Measurements from ENCODE around the gene NFILZ. TPM values are rescaled to one million over a fixed set of nuclear protein-coding genes. Genes with fewer than 3 reads are reported as not detected.
"Not testable (repeated sequence)": the region's sequence is repeated elsewhere in the genome, so short reads cannot be mapped to it uniquely, and the experiment has no call there.

The NFILZ gene
- total and polyA plus RNA-seq, 4 donors = not detected

DNA sequence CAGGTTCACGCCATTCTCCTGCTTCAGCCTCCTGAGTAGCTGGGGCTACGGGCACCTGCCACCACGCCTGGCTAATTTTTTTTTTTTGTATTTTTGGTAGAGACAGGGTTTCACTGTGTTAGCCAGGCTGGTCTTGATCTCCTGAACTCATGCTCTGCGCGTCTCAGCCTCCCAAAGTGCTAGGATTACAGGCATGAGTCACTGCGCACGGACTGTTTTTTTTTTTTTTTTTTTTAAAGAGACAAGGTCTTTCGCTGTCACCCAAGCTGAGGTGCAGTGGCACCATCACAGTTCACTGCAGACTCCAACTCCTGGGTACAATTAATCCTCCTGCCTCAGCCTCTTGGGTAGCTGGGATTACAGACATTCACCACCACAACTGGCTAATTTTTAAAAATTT, 11.7 kb upstream of the NFILZ start:
- no peaks in the 10 kb centered on the region for H3K4me1 ChIP-seq (ENCODE audit: control insufficient read depth in 5 of 5, insufficient read depth in 5 of 5, low read length in 5 of 5)
- ATAC-seq (ENCODE audit: insufficient read depth, low FRiP score) = no peak

DNA sequence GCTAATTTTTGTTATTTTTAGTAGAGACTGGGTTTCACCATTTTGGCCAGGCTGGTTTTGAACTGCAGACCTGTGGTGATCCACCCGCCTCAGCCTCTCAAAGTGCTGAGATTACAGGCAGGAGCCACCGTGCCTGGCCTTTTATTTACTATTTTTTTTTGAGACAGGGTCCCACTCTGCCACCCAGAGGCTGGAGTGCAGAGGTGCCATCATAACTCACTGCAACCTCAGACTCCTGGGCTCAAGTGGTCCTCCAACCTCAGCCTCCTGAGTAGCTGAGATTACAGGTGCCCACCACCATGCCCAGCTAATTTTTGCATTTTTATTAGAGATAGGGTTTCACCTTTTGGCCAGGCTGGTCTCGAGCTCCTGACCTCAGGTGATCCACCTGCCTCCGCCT, 7.5 kb upstream of the NFILZ start:
- not testable (repeated sequence) for H3K36me3 ChIP-seq (ENCODE audit: control insufficient read depth in 4 of 4, insufficient read depth in 4 of 4, low read length in 4 of 4); H3K9ac ChIP-seq (ENCODE audit: insufficient read depth in 1 of 2, low read length in 2 of 2); H3K27me3 ChIP-seq (ENCODE audit: control insufficient read depth in 3 of 3, insufficient read depth in 3 of 3, low read length in 2 of 3); H3K4me3 ChIP-seq; DNase-seq; H3K4me1 ChIP-seq (ENCODE audit: control insufficient read depth in 5 of 5, insufficient read depth in 5 of 5, low read length in 5 of 5); H3K27ac ChIP-seq (ENCODE audit: low read depth in 1 of 2, low read length in 1 of 2); ATAC-seq (ENCODE audit: insufficient read depth, low FRiP score); H3K9me3 ChIP-seq (ENCODE audit: control insufficient read depth in 4 of 4, insufficient read depth in 3 of 4, low read length in 3 of 4)
- 55 to 56% methylated on average over 4 of the region's 4 CpGs for WGBS, 2 donors

More for the DNA sequence above, 11.7 kb upstream of the NFILZ start:
- H3K4me3 ChIP-seq = no peak overlapping the region
- H3K9ac ChIP-seq (ENCODE audit: insufficient read depth in 1 of 2, low read length in 2 of 2) = no peak overlapping the region
- no peak for DNase-seq
- no peaks in the 10 kb centered on the region for H3K36me3 ChIP-seq (ENCODE audit: control insufficient read depth in 4 of 4, insufficient read depth in 4 of 4, low read length in 4 of 4)
- WGBS, 2 donors = 71 to 90% methylated on average over 8 of the region's 8 CpGs
- H3K9me3 ChIP-seq (ENCODE audit: control insufficient read depth in 4 of 4, insufficient read depth in 3 of 4, low read length in 3 of 4) = peaks cover 0 to 2% (median 0%) of the 10 kb centered on the region in 4 donors
- H3K27me3 ChIP-seq (ENCODE audit: control insufficient read depth in 3 of 3, insufficient read depth in 3 of 3, low read length in 2 of 3) = peaks cover 0 to 3% (median 0%) of the 10 kb centered on the region in 3 donors
- TF ChIP-seq, protein P1, sequence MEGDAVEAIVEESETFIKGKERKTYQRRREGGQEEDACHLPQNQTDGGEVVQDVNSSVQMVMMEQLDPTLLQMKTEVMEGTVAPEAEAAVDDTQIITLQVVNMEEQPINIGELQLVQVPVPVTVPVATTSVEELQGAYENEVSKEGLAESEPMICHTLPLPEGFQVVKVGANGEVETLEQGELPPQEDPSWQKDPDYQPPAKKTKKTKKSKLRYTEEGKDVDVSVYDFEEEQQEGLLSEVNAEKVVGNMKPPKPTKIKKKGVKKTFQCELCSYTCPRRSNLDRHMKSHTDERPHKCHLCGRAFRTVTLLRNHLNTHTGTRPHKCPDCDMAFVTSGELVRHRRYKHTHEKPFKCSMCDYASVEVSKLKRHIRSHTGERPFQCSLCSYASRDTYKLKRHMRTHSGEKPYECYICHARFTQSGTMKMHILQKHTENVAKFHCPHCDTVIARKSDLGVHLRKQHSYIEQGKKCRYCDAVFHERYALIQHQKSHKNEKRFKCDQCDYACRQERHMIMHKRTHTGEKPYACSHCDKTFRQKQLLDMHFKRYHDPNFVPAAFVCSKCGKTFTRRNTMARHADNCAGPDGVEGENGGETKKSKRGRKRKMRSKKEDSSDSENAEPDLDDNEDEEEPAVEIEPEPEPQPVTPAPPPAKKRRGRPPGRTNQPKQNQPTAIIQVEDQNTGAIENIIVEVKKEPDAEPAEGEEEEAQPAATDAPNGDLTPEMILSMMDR (IDR thresholded peaks at IDR 0.05; ENCODE audit: control extremely low read depth, extremely low read depth) = no peak
- no peak overlapping the region for H3K27ac ChIP-seq (ENCODE audit: low read depth in 1 of 2, low read length in 1 of 2)

DNA sequence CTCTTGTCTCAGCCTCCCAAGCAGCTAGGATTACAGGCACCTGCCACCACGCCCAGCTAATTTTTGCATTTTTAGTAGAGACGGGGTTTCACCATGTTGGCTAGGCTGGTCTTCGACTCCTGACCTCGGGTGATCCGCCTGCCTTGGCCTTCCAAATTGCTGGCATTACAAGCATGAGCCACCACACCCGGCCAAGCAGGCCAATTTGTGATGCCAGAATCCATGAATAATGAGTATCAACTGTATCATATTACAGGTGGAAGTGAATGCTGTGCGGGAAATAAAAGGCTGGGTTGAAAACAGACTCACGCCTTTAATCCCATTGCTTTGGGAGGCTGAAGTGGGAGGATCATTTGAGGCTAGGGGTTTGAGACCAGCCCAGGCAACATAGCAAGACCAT, 3.6 kb upstream of the NFILZ start:
- Histone ChIP-seq H3K9ac (ENCODE audit: insufficient read depth in 1 of 2, low read length in 2 of 2) (no peak overlapping the region), H3K4me1 (ENCODE audit: control insufficient read depth in 5 of 5, insufficient read depth in 5 of 5, low read length in 5 of 5) (peaks cover 0 to 6% (median 0%) of the 10 kb centered on the region in 5 donors), H3K36me3 (ENCODE audit: control insufficient read depth in 4 of 4, insufficient read depth in 4 of 4, low read length in 4 of 4) (no peaks in the 10 kb centered on the region), H3K27ac (ENCODE audit: low read depth in 1 of 2, low read length in 1 of 2) (no peak overlapping the region), H3K9me3 (ENCODE audit: control insufficient read depth in 4 of 4, insufficient read depth in 3 of 4, low read length in 3 of 4) (peaks cover 0 to 10% (median 5%) of the 10 kb centered on the region in 4 donors), H3K27me3 (ENCODE audit: control insufficient read depth in 3 of 3, insufficient read depth in 3 of 3, low read length in 2 of 3) (no peaks in the 10 kb centered on the region), H3K4me3 (no peak overlapping the region)
- 84 to 90% methylated on average over 8 of the region's 8 CpGs for WGBS, 2 donors
- DNase-seq = no peak
- TF ChIP-seq, protein P1 (IDR thresholded peaks at IDR 0.05; ENCODE audit: control extremely low read depth, extremely low read depth) = no peak
- no peak for ATAC-seq (ENCODE audit: insufficient read depth, low FRiP score)

DNA sequence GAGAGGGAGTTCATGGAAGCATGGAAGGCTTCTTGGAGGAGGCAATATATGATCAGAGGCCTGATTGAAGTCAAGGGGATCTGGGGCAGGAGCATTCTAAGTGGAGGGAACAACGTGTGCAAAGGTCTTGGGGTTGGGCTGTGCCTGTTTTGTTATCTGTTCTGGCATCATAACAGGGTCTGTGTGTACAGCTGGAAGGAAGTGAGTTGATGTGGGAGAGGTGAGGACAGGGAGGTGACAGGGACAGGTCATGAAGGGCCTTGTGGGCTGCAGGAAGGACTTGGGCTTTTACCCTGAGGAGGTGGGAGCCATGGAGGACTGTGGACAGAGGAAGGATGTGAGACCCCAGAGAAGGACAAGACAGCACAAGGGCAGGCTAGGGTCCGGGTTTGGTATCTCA, 1.2 kb upstream of the NFILZ start:
- Histone ChIP-seq H3K4me1 (ENCODE audit: control insufficient read depth in 5 of 5, insufficient read depth in 5 of 5, low read length in 5 of 5) (peaks cover 0 to 6% (median 0%) of the 10 kb centered on the region in 5 donors), H3K9ac (ENCODE audit: insufficient read depth in 1 of 2, low read length in 2 of 2) (no peak overlapping the region), H3K4me3 (no peak overlapping the region), H3K36me3 (ENCODE audit: control insufficient read depth in 4 of 4, insufficient read depth in 4 of 4, low read length in 4 of 4) (no peaks in the 10 kb centered on the region), H3K27me3 (ENCODE audit: control insufficient read depth in 3 of 3, insufficient read depth in 3 of 3, low read length in 2 of 3) (no peaks in the 10 kb centered on the region), H3K9me3 (ENCODE audit: control insufficient read depth in 4 of 4, insufficient read depth in 3 of 4, low read length in 3 of 4) (peaks cover 0 to 10% (median 5%) of the 10 kb centered on the region in 4 donors), H3K27ac (ENCODE audit: low read depth in 1 of 2, low read length in 1 of 2) (no peak overlapping the region)
- WGBS, 2 donors = 82 to 93% methylated on average over 2 of the region's 2 CpGs
- no peak for ATAC-seq (ENCODE audit: insufficient read depth, low FRiP score)
- no peak for DNase-seq
- TF ChIP-seq, protein P1 (IDR thresholded peaks at IDR 0.05; ENCODE audit: control extremely low read depth, extremely low read depth) = no peak

Data from lung (tissue), 12 donors.